DND-41 (cell line): ENCODE data around the gene CEP63.

Source experiments
- ATAC-seq: fragments of 200-7000 bp; cut with Tn5 transposase; 3 replicates; pipeline ENCODE4 v1.9.1; 2021; ENCODE audit warnings: low read depth; ENCODE audit not compliant: insufficient read depth
- DNase-seq: peaks from one replicate; pipeline ENCODE4 v3.0.0-alpha.2; 2020
- H2AFZ ChIP-seq: 2 replicates; pipeline ENCODE4 v1.6.0; 2012; ENCODE audit warnings: low read depth, low read length
- H3K27ac ChIP-seq: 2 replicates; pipeline ENCODE4 v1.5.1; 2012; ENCODE audit warnings: low read length, inconsistent platforms
- H3K27me3 ChIP-seq: fragments of 200-600 bp; sonication (generic); 2 replicates; pipeline ENCODE4 v1.6.0; 2012; ENCODE audit warnings: low read length, mild to moderate bottlenecking, inconsistent platforms; ENCODE audit not compliant: insufficient read depth, poor library complexity
- H3K36me3 ChIP-seq: 2 replicates; pipeline ENCODE4 v1.5.1; 2012; ENCODE audit warnings: low read length, inconsistent platforms; ENCODE audit not compliant: insufficient read depth
- H3K4me1 ChIP-seq: 2 replicates; pipeline ENCODE4 v1.5.1; 2012; ENCODE audit warnings: mild to moderate bottlenecking, low read length; ENCODE audit not compliant: insufficient read depth
- H3K4me2 ChIP-seq: 2 replicates; pipeline ENCODE4 v1.6.0; 2012; ENCODE audit warnings: mild to moderate bottlenecking, moderate library complexity, low read length, inconsistent platforms; ENCODE audit not compliant: insufficient read depth
- H3K4me3 ChIP-seq, 2 experiments: fragments of 200-600 bp in 1 of 2; shearing (Covaris generic) in 1 of 2; 2 replicates each; pipeline ENCODE4 v1.5.1; 2012 to 2016; ENCODE audit warnings: inconsistent platforms in 2 of 2, low read length in 2 of 2, mild to moderate bottlenecking in 2 of 2, low read depth in 1 of 2, moderate library complexity in 1 of 2
- H3K79me2 ChIP-seq: 2 replicates; pipeline ENCODE4 v1.6.0; 2012; ENCODE audit warnings: low read length, inconsistent platforms; ENCODE audit not compliant: insufficient read depth
- H3K9ac ChIP-seq: 2 replicates; pipeline ENCODE4 v1.6.0; 2012; ENCODE audit warnings: low read depth, mild to moderate bottlenecking, inconsistent platforms, low read length, moderate library complexity
- H3K9me3 ChIP-seq: 2 replicates; pipeline ENCODE4 v1.5.1; 2012; ENCODE audit warnings: low read length, moderate library complexity, mild to moderate bottlenecking, inconsistent platforms; ENCODE audit not compliant: insufficient read depth, severe bottlenecking
- H4K20me1 ChIP-seq: 2 replicates; pipeline ENCODE4 v1.6.0; 2012; ENCODE audit warnings: low read length; ENCODE audit not compliant: insufficient read depth
- EZH2 ChIP-seq: IDR thresholded peaks from 3 replicates; pipeline ENCODE4 v1.6.1; 2012; ENCODE audit warnings: borderline replicate concordance, low read depth, mild to moderate bottlenecking, moderate library complexity, low read length, inconsistent platforms; ENCODE audit not compliant: severe bottlenecking
- TF ChIP-seq, protein P1 (sequence below): IDR thresholded peaks from 2 replicates; pipeline ENCODE4 v1.5.1; 2012; ENCODE audit warnings: borderline replicate concordance, low read length, moderate library complexity, mild to moderate bottlenecking; ENCODE audit not compliant: poor library complexity, severe bottlenecking; ENCODE audit errors: extremely low read depth

CEP63 gene

DNA sequence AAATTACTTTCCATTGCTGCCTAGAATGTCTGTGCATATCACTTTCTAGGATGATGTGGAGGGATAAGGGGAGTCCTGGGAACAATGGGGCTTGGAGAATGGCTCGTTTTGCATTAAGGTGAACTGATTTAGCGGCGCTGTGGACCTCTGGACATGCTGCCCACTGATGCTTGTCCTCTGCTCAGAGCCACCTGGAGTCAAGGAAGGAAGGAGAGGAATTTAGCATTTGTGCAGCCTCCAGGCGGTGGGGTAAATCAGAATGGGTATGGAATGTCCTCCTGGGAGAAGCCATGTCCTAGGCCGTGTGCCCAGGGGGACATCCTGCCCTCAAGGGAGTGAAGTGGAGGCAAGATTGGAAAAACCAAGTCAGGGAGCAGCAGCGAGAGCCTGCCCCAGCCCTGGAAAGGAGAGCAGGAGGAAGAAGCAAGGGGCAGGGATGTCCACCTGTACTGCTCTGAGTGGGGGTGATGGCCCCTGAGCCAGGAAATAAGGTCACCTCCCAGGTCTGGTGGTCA is 127.2 kb downstream of the CEP63 start:
- Histone ChIP-seq H3K4me3 (no peak overlapping the region), H3K79me2 (no peaks in the 10 kb centered on the region), H3K9me3 (no peaks in the 10 kb centered on the region), H3K4me2 (no peak overlapping the region), H3K9ac (no peak overlapping the region), H3K27ac (no peak overlapping the region), H3K36me3 (no peaks in the 10 kb centered on the region), H2AFZ (no peak overlapping the region), H3K27me3 (peaks cover 8% of the 10 kb centered on the region), H3K4me1 (no peaks in the 10 kb centered on the region), H4K20me1 (no peaks in the 10 kb centered on the region)
- DNase-seq (no peak), ATAC-seq (no peak)
- TF ChIP-seq, protein P1, sequence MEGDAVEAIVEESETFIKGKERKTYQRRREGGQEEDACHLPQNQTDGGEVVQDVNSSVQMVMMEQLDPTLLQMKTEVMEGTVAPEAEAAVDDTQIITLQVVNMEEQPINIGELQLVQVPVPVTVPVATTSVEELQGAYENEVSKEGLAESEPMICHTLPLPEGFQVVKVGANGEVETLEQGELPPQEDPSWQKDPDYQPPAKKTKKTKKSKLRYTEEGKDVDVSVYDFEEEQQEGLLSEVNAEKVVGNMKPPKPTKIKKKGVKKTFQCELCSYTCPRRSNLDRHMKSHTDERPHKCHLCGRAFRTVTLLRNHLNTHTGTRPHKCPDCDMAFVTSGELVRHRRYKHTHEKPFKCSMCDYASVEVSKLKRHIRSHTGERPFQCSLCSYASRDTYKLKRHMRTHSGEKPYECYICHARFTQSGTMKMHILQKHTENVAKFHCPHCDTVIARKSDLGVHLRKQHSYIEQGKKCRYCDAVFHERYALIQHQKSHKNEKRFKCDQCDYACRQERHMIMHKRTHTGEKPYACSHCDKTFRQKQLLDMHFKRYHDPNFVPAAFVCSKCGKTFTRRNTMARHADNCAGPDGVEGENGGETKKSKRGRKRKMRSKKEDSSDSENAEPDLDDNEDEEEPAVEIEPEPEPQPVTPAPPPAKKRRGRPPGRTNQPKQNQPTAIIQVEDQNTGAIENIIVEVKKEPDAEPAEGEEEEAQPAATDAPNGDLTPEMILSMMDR = no peak
- TF ChIP-seq EZH2 = no peak

DNA sequence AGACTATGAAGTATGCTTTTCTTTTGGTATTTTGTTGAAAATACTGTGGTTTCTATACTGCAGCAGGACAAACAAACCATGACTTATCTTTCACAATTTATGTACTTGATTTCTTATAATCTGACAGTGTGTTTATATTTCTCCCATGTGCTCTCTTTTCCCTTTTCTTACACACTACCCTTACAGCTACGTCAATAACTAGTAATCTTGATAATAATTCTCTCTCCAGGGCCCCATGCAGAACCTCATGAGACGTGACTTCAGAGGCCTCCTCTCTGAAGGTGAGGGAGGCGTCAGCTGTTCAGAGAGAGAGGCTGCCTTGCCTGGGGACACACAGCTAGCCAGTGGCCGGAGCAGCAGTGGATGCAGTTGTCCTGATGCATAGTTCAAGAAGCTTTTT is 129.1 kb downstream of the CEP63 start:
- TF ChIP-seq, protein P1 = no peak
- no peak for TF ChIP-seq EZH2
- ATAC-seq = no peak
- H3K4me2 ChIP-seq = no peak overlapping the region

DNA sequence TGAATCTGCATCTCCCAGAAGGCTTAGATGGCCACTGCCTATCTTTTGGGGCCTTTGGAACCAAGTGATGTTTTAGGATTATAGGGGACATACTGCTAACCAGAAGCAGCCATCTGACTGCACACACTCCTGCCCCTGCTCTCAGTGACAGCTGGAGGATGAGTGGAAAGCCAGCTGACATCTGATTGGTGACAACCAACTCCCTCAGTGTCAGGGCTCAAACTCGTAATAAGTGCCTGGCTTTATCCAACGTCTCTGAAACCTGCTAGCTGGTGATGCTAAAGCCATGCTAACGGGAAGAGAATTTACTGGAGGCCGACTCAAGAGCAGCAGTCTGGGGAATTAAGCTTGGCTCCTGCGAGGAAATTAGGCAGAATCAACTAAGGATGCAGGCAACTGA is 129.9 kb downstream of the CEP63 start:
- no peaks in the 10 kb centered on the region for H4K20me1 ChIP-seq
- no peak overlapping the region for H3K4me2 ChIP-seq
- H2AFZ ChIP-seq = no peak overlapping the region
- H3K79me2 ChIP-seq = no peaks in the 10 kb centered on the region
- H3K27me3 ChIP-seq = no peaks in the 10 kb centered on the region
- no peaks in the 10 kb centered on the region for H3K9me3 ChIP-seq
- TF ChIP-seq, protein P1 = no peak
- TF ChIP-seq EZH2 = no peak
- H3K9ac ChIP-seq = no peak overlapping the region
- ATAC-seq = no peak
- DNase-seq = no peak
- H3K4me3 ChIP-seq = no peak overlapping the region
- H3K27ac ChIP-seq = no peak overlapping the region
- H3K36me3 ChIP-seq = no peaks in the 10 kb centered on the region
- no peaks in the 10 kb centered on the region for H3K4me1 ChIP-seq

More for the DNA sequence above, 129.1 kb downstream of the CEP63 start:
- Histone ChIP-seq H3K79me2 (no peaks in the 10 kb centered on the region), H3K4me3 (no peak overlapping the region), H3K27ac (no peak overlapping the region), H3K27me3 (peaks cover 3% of the 10 kb centered on the region), H3K9ac (no peak overlapping the region), H3K36me3 (no peaks in the 10 kb centered on the region), H3K9me3 (no peaks in the 10 kb centered on the region), H4K20me1 (no peaks in the 10 kb centered on the region), H3K4me1 (no peaks in the 10 kb centered on the region), H2AFZ (no peak overlapping the region)
- DNase-seq = no peak
